Urinary bladder (tissue), 4 donors: Measurements from ENCODE around the gene LPAR2. TPM values are rescaled to one million over a fixed set of nuclear protein-coding genes. Genes with fewer than 3 reads are reported as not detected.
A peak's percentile ranks its signal among the peaks of the same experiment; 100 is the strongest.

Experiments
- DNase-seq: peaks from one replicate; pipeline ENCODE4 v3.0.0-alpha.2; 2015; ENCODE audit errors: extremely low spot score
- H3K27ac ChIP-seq: one replicate; pipeline ENCODE4 v1.5.1; 2013; ENCODE audit warnings: low read depth, mild to moderate bottlenecking, moderate library complexity
- H3K36me3 ChIP-seq: one replicate; pipeline ENCODE4 v1.6.1; 2013; ENCODE audit warnings: mild to moderate bottlenecking, moderate library complexity; ENCODE audit not compliant: insufficient read depth
- H3K4me1 ChIP-seq: one replicate; pipeline ENCODE4 v1.6.1; 2013; ENCODE audit warnings: mild to moderate bottlenecking, moderate library complexity; ENCODE audit not compliant: insufficient read depth
- H3K4me3 ChIP-seq: one replicate; pipeline ENCODE4 v1.5.1; 2013; ENCODE audit warnings: low read depth, low read length
- WGBS: extraction: QIAGEN DNeasy Blood & Tissue Kit; methylation state at CpG from one replicate; pipeline ENCODE4 v1.1.7; 2013; 5-methylcytosine and 5-hydroxymethylcytosine counted together
- polyA plus RNA-seq: library from polyadenylated mRNA; stranded (reverse); fragments of 200-250 nt; gene quantifications from one replicate; pipeline ENCODE4 v1.2.3, GENCODE V29; 2013
- total RNA-seq: library from RNA; depleted of rRNA; stranded (reverse); fragments of >200 nt; gene quantifications from one replicate; pipeline ENCODE4 v1.2.3, GENCODE V29; 2014
- donor health status: healthy with polysubstance abuse.
- donor health status: healthy.

Gene LPAR2
- total and polyA plus RNA-seq, 2 donors, result 4.1 to 4.9 TPM

GRCh38 chr19:19632661-19633060, 4.6 kb upstream of the LPAR2 start:
- Histone ChIP-seq H3K27ac (no peak overlapping the region), H3K4me1 (no peaks in the 10 kb centered on the region), H3K36me3 (peaks cover 2% of the 10 kb centered on the region), H3K4me3 (no peak overlapping the region)
- DNase-seq, result no peak
- WGBS, result 80% methylated on average over 5 of the region's 5 CpGs

GRCh38 chr19:19631346-19631745, 3.3 kb upstream of the LPAR2 start:
- 91% methylated on average over 7 of the region's 7 CpGs for WGBS
- Histone ChIP-seq H3K4me1 (no peaks in the 10 kb centered on the region), H3K27ac (no peak overlapping the region), H3K36me3 (no peaks in the 10 kb centered on the region), H3K4me3 (no peak overlapping the region)
- DNase-seq, result no peak

- WGBS, result 100% methylated on average over 2 of the region's 2 CpGs
- H3K4me1 ChIP-seq, result no peaks in the 10 kb centered on the region
- H3K36me3 ChIP-seq, result no peaks in the 10 kb centered on the region
- H3K27ac ChIP-seq, result no peak overlapping the region
- DNase-seq, result no peak
- H3K4me3 ChIP-seq, result no peak overlapping the region
These were observed 2.4 kb upstream of the LPAR2 start for GRCh38 chr19:19630426-19630825.

GRCh38 chr19:19630062-19630414, 2.0 kb upstream of the LPAR2 start:
- H3K27ac ChIP-seq, result no peak overlapping the region
- H3K36me3 ChIP-seq, result no peaks in the 10 kb centered on the region
- no peak overlapping the region for H3K4me3 ChIP-seq
- 97% methylated on average over 11 of the region's 11 CpGs for WGBS
- no peak for DNase-seq
- no peaks in the 10 kb centered on the region for H3K4me1 ChIP-seq

- Histone ChIP-seq H3K27ac (peak overlapping the region; percentile 54), H3K4me1 (no peaks in the 10 kb centered on the region), H3K36me3 (no peaks in the 10 kb centered on the region), H3K4me3 (peak overlapping the region; percentile 54)
- WGBS, result 13% methylated on average over 51 of the region's 51 CpGs
- DNase-seq, result no peak
These were observed 598 bp upstream of the LPAR2 start for GRCh38 chr19:19628501-19629134.

- Histone ChIP-seq H3K4me1 (no peaks in the 10 kb centered on the region), H3K36me3 (no peaks in the 10 kb centered on the region), H3K4me3 (no peak overlapping the region), H3K27ac (no peak overlapping the region)
- no peak for DNase-seq
- 96% methylated on average over 48 of the region's 48 CpGs for WGBS
These were observed 1.2 kb downstream of the LPAR2 start for GRCh38 chr19:19626516-19627472.

- Histone ChIP-seq H3K27ac (no peak overlapping the region), H3K36me3 (no peaks in the 10 kb centered on the region), H3K4me1 (no peaks in the 10 kb centered on the region), H3K4me3 (no peak overlapping the region)
- DNase-seq, result no peak
- WGBS, result 96% methylated on average over 19 of the region's 19 CpGs
These were observed 3.9 kb downstream of the LPAR2 start for GRCh38 chr19:19624032-19624570.

- no peaks in the 10 kb centered on the region for H3K36me3 ChIP-seq
- H3K27ac ChIP-seq, result no peak overlapping the region
- no peak overlapping the region for H3K4me3 ChIP-seq
- no peak for DNase-seq
- H3K4me1 ChIP-seq, result no peaks in the 10 kb centered on the region
- WGBS, result 88% methylated on average over 5 of the region's 5 CpGs
These were observed 4.6 kb downstream of the LPAR2 start for GRCh38 chr19:19623383-19623782.

GRCh38 chr19:19619849-19620210, 8.2 kb downstream of the LPAR2 start:
- DNase-seq, result no peak
- H3K27ac ChIP-seq, result no peak overlapping the region
- H3K4me3 ChIP-seq, result no peak overlapping the region
- H3K36me3 ChIP-seq, result no peaks in the 10 kb centered on the region
- no peaks in the 10 kb centered on the region for H3K4me1 ChIP-seq
- 80% methylated on average over 7 of the region's 7 CpGs for WGBS

- no peaks in the 10 kb centered on the region for H3K36me3 ChIP-seq
- peak overlapping the region; percentile 33 for H3K4me3 ChIP-seq
- WGBS, result 51% methylated on average over 21 of the region's 21 CpGs
- no peak for DNase-seq
- no peak overlapping the region for H3K27ac ChIP-seq
- H3K4me1 ChIP-seq, result no peaks in the 10 kb centered on the region
These were observed 8.7 kb downstream of the LPAR2 start for GRCh38 chr19:19619181-19619848.

GRCh38 chr19:19618219-19619051, 9.6 kb downstream of the LPAR2 start, which contains the start of gene PBX4:
PBX4 (minus strand) TSS chr19:19618687; CDS start chr19:19618629, 58 bp downstream.
- H3K4me1 ChIP-seq, result no peaks in the 10 kb centered on the region
- H3K4me3 ChIP-seq, result peak within 1 kb of the TSS; percentile 33
- peak; percentile 93 for DNase-seq
- H3K27ac ChIP-seq, result no peak within 1 kb of the TSS
- 3% methylated on average over 80 of the region's 80 CpGs for WGBS
- no peaks in the 10 kb centered on the region for H3K36me3 ChIP-seq

- no peak overlapping the region for H3K27ac ChIP-seq
- no peaks in the 10 kb centered on the region for H3K36me3 ChIP-seq
- no peak overlapping the region for H3K4me3 ChIP-seq
- H3K4me1 ChIP-seq, result no peaks in the 10 kb centered on the region
- WGBS, result 89% methylated on average over 3 of the region's 3 CpGs
- no peak for DNase-seq
These were observed 12.9 kb downstream of the LPAR2 start for GRCh38 chr19:19615086-19615485.

- WGBS, result 75% methylated on average over 4 of the region's 4 CpGs
These were observed 14.5 kb downstream of the LPAR2 start for GRCh38 chr19:19613506-19613905.

More at GRCh38 chr19:19613506-19613905, 14.5 kb downstream of the LPAR2 start:
- H3K36me3 ChIP-seq, result no peaks in the 10 kb centered on the region
- H3K27ac ChIP-seq, result no peak overlapping the region
- no peak for DNase-seq
- H3K4me3 ChIP-seq, result no peak overlapping the region
- H3K4me1 ChIP-seq, result no peaks in the 10 kb centered on the region
